Left forelimb (tissue), 1 donor: ENCODE results near the gene GRAMD4.
"Not testable (repeated sequence)": the region's sequence is repeated elsewhere in the genome, so short reads cannot be mapped to it uniquely, and the experiment has no call there.

Experiments used
- DNase-seq: peaks from one replicate; pipeline ENCODE4 v3.0.0-alpha.2; 2018; ENCODE audit warnings: low spot score

Gene GRAMD4

DNA sequence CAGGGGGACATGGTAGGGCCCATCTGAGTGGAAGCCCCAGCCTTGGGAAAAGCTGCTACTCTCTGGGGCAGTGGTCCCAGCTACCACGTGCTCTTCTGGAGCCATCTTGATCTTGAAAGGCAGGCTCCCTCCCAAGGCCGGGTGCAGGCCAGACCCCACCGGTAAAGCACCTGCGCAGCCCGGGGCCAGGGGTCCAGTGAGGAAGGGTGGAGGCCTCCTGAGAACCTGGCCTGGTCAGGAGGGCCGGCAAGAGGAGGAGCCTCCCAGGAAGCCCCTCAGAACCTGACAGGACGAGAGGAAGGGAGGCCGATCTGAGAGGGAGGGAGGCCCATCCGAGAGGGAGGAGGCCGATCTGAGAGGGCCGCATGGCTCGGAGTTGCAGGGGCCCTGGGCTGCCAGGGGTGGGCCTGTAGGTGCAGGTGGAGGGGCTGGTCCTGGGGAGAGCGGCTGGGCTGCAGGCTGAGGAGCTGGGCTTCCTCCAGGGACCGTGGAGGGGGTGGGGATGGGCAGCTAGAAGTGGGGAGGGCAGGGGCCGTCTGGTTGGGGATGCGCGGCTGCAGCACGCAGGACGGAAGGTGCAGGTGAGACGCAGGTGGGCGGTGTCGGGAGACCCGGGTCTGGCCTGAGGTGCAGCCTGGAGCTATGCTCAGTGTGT lies 529 bp downstream of the GRAMD4 start:
- no peak for DNase-seq

DNA sequence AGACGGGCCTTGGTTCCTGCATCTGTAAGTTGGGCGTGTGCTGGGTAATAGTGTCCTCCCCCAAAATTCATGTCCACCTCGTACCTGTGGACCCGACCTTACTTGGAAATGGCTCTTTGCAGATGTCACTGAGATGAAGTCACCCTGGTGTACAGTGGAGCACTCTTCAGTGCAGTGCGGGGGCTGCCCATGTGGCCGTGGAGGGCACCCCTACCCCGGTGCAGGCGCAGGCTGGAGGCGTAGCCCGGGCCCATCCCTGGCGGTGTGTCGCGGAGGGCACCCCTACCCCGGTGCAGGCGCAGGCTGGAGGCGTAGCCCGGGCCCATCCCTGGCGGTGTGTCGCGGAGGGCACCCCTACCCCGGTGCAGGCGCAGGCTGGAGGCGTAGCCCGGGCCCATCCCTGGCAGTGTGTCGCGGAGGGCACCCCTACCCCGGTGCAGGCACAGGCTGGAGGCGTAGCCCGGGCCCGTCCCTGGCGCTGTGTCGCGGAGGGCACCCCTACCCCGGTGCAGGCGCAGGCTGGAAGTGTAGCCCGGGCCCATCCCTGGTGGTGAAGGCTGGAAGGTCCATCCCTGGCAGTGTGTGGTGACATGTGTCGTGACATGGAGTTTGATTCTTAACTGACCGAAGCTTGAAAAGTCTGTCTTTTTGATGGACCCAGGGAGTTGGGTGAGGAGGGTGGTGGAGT lies 1.2 kb downstream of the GRAMD4 start:
- not testable (repeated sequence) for DNase-seq

DNA sequence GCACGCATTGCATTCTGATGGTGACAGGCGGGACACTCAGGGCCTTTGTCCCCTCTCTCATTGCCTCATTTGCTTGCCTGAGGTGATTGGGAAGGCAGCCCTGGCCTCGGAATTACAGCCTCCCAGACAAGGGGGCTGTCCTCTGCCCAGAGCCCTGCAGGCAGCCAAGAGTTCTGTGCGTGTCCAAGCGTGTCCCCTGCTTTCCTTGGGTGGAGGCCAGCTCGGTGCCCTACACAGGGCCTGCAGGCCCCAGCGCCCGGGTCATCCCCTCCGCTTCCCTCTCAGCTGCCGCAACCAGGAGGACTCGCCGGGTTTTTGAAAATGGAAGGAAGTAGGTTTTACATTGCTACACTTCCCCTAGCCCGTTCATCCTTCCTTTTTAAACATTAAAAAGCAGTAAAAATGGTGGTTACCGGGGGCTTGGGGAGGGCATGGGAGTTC lies 1.9 kb downstream of the GRAMD4 start:
- no peak for DNase-seq

DNA sequence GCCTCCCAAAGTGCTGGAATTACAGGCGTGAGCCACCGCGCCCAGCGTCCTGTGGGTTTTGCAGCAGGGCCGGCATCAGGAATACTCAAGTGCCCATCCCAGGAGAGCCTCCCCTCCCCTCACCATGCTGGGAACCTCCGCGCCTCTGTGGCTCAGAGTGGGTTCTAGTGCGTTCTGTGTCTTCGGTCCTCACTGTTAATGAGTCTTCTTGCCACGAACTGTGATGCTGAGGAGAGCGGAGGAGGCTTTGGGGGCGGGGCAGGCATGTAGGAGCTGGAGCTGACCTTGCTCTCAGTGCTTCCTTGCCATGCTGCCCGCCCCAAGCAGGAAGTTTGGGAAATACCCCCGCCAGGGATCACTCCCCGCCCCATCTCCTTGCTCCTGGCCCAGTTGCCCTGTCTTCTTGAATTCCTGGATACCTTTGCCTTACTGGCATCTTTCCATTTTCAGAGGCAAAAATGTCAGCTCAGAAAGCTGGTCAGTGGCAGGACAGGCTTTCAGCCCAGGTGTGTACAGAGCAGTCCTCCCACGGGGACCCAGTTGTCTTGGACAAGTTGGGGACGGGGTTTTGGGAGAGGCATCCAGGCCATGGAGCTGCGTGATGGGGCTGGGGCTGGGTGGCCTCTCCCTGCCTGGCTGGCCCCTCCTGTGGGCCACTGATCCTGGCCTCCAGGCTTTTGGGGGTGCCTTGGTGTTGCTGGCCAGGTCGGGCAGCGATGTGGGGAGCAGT lies 5.1 kb downstream of the GRAMD4 start:
- DNase-seq = no peak

DNA sequence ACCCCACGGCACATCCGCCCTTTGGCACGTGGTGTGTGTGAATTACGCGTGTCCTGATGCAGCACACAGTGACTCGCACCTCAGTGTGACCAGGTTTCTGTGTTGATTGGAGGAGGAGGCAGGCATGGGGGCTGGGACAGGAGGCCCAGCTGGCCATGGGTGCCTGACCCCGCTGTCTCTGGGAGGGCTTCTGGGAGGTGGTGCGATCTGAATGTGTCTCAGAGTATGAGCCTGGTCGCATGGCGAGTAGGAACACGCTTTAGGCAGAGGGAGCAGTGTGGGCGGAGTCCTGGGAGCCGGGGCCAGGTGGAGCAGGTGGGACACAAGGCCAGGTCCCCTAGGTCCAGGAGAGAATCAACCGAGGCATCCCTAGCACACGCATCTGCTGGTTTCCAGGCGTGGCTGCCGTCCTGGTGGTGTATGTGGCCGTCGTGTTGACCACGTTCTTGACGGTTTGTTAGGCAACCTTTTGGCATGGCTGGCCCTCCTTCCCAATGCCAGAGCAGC lies 5.7 kb downstream of the GRAMD4 start:
- DNase-seq = no peak

DNA sequence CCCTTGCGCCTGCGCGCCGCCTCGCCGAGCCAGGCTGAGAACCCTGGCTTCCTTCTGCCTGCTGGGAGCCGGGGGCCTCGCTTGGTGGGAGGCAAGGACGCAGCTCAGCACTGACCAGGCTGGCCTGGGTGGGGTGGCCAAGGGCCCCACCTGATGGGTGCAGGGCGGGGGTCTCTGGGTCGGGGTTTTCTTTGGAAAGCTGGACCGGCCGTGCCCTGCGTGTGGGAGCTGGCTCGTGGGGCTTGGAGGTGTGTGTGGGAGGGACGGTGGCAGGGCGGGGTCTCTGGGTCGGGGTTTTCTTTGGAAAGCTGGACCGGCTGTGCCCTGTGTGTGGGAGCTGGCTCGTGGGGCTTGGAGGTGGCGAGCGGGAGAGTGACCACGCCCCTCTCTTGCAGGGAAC lies 6.2 kb downstream of the GRAMD4 start:
- no peak for DNase-seq

DNA sequence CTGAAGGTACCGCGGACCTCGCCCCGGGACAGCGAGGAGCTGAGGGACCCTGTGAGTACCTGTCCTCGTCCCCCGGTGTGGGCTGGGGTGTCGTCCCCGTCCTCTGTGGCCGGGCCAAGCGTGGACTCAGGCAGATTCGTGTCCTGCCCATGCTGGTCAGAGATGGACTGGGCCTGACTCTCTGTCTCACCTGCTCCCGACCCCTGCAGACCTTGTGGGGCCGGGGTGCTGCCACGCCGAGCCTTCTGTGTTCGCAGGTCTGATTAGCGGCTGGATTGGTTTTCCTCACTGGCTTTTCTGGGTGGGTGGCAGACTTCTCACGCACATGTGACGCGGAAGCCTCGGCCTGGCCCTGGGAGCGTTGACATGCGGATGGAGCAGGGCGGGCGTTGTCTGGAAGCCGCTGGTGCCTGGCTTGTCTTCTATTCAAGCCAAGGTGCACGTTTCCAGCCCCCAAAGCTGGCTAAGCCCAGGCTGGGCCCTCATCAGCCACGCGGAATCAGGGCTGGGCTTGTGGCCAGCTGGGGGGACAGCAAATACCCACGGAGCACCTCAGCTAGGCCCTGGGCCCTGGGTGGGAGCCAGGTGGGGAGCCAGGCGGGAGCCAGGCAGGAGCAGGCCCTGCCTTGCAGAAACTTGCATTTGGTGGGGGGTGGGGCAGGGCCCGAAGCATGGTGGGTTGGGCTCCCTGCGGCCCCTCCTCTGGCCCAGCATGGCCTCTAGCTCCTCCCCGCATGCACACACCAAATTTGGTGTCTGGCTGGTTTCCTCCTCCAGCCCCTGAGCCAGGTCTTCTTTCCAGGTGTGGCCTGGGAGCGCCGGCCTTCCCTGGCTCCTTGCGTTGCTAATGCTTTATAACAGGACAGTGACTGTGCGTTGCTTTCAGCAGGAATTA lies 7.0 kb downstream of the GRAMD4 start:
- no peak for DNase-seq

DNA sequence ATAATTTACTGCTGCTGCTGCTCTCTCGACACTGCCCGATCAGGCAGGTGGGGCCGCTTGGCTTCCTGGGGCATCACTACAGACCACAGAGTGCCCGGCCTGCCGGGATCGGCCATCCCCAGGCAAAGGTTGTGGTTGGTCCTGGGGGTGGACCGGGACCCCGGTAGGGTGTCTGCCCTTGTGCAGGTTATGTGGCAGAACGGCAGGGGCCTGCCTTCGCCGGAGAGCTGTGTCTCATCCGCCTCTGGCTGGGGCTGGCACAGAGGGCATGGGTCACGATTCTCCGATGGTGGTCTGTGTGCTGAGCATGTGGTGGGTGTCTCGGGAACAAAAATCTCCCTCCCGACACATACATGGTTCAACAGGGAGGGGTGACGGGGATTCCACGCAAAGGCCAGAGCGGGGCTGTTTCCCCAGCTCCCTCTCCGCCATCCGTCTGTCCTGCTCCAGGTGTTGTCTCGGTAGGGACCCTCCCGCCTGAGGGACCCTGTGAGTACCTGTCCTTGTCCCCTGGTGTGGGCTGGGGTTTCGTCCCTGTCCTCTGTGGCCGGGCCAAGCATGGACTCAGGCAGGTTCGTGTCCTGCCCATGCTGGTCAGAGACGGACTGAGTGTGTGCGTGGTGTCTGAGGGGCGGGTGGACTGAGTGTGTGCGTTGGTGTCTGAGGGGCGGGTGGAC lies 7.8 kb downstream of the GRAMD4 start:
- no peak for DNase-seq

DNA sequence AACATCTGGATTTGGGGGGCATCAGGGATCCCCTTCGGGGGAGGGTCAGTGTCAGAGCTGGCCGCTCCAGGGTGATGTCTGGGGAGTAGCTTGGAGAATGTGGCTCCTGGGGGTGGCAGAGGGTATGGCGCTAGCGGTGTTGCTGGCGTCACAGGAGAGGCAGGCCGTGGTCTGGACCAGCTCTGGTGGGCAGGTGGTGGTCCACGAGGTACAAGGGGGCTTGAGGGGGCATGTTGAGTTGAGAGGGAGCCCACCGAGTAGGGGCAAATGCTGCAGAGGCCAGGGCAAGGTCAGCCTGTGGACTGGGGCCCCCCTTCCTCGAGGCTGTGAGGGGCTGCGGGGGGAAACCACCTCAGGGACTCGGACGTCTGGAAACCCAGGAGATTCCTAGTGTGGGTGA lies 8.6 kb downstream of the GRAMD4 start:
- DNase-seq = no peak

DNA sequence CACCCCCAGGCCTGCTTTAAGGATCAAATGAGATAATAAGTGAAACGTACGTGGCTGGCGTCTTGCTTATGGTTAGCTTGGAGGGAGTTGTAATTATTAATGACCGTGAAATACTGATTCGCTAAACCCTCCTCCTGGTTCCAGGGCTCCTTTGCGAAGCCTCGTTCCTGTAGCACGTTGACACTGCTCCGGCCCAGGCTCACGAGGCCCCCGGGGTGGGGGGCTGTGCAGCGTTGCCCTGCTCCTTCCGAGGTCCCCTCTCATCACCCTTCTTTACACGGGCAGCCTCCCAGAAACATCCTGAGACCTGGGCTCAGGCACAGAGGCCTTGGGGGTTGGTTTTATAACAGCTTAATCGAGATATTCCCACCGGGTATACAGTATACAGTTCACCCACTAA lies 9.1 kb downstream of the GRAMD4 start:
- DNase-seq = no peak

DNA sequence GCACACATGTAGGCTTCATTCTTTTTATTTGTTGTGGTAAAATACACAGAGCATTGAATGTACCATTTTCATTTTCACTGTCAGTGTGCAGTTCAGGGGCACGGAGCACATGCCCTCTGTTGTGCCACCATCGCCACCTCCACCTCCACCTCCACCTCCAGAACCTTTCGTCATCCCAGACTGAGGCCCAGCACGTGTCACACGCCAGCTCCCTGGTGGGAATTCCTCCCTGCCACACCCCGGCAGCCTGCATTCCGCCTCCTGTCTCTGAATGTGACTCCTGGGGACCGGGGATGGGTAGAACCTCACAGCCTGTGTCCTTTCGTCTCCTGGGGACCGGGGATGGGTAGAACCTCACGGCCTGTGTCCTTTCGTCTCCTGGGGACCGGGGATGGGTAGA lies 10.9 kb downstream of the GRAMD4 start:
- no peak for DNase-seq

DNA sequence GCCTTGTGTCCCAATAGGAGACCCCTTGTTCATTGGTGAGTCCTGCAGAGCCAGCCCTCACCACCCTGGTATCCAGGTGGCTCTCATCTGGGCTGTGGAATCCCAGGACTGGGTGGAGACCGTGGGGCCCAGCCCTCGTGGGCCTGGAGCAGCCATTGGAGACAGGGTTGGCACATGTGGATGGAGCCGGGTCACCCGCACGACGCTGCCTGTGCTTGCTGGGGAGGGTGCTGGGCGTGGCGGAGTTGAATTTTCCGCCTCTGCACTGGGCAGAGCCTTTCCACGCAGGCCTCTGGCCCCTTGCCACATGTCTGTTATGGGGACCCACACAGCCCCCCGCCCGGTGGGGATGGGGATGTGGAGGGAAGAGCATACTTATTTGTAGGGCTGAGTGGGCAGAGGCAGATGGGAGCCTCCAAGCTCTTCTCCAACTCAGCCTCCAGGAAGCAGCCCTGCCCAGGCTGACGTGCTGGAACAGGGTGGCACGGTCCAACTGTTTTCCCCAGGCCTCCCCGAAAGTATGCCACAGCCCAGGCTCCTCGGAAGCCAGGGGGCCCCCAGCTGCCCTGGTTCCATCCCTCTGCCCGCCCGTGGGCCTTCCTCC lies 12.6 kb downstream of the GRAMD4 start:
- no peak for DNase-seq

DNA sequence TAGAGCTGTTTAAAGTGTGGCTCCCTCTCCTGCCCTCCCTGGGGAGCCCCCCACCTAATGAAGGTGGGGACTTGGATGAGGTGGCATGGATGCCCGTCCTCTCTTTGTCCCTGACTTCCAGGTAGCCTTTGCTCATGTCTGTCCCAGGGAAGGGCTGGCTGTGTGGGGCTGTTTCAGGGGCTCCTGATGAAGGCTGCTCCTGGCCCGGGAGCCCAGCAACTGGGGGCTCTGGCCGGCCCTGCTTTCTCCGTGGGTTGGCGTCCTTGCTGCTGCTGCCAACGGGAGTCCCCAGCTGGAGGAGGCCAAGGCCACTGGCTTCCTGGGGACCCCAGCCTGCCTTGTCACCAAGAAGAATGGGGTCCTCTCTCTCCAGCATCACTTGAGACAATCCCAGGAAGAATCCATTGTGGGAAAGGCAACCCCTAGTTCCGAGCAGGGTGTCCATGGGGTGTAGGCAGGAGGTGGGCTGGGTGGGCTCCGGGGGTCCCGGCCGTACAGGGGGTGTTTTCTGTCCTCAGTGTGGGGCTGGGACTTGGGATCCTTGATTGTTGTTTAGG lies 13.2 kb downstream of the GRAMD4 start:
- DNase-seq = no peak

DNA sequence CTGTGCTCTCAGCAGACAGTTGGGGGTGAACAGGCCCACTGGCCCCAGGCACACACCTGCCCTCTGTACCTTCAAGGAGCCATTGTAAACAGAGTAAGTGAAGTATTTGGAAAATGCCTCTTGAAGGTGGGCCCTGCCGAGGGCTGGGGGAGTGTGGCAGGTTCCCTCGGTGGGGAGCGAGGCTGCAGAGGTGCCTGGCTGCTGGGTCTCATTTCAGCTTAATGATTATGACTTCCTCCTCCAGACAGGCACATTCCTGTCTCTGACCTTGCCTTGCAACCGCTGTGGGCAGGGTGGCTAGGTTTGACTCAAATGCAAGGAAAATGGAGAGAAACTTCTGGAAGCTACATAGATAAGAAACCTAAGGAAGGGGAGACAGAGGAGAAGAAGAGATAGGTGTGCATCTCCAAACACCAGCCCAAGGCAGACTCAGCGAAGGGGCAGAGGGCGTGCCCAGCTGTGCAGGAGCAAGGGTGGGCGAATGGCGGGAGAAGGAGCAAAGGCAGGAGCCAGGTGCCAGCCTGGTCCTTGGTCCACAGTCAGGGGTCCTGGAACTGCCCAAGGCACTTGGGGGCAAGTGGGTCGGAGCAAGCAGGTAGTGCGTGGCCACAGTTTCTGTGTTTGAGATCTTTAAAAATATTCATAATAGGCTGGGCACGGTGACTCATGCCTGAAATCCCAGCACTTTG lies 14.0 kb downstream of the GRAMD4 start:
- DNase-seq = no peak

DNA sequence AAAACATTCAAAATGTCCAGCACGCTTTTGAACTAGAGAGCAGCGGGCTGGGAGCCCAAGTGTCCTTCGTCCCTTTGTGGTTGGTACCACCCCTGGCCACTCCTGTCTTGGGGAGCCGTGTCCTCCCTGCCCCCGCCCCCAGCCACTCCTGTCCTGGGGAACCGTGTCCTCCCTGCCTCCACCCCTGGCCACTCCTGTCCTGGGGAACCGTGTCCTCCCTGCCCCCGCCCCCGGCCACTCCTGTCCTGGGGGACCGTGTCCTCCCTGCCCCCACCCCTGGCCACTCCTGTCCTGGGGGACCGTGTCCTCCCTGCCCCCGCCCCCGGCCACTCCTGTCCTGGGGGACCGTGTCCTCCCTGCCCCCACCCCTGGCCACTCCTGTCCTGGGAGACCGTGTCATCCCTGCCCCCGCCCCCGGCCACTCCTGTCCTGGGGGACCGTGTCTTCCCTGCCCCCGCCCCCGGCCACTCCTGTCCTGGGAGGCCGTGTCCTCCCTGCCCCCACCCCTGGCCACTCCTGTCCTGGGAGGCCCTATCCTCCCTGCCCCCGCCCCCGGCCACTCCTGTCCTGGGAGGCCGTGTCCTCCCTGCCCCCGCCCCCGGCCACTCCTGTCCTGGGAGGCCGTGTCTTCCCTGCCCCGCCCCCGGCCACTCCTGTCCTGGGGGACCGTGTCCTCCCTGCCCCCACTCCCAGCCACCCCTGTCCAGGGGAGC lies 14.9 kb downstream of the GRAMD4 start:
- not testable (repeated sequence) for DNase-seq

DNA sequence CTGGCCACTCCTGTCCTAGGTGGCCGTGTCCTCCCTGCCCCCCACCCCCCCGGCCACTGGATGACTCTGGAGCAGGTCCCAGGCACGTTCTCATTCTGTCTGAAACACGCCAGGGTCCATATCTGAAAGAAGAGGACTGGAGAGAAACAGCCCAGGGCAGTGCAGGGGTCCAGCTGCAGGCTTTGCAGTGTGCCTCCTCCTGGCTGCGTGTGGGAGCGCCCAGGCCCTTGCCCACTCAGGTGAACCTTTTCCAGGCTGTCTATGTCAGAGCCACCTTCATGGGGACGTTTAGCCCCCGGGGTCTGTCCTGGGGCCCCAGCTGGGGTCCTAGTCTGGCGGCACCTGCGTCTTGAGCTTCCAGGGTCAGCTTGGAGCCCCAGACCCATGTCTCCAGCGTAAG lies 15.6 kb downstream of the GRAMD4 start:
- DNase-seq = no peak

DNA sequence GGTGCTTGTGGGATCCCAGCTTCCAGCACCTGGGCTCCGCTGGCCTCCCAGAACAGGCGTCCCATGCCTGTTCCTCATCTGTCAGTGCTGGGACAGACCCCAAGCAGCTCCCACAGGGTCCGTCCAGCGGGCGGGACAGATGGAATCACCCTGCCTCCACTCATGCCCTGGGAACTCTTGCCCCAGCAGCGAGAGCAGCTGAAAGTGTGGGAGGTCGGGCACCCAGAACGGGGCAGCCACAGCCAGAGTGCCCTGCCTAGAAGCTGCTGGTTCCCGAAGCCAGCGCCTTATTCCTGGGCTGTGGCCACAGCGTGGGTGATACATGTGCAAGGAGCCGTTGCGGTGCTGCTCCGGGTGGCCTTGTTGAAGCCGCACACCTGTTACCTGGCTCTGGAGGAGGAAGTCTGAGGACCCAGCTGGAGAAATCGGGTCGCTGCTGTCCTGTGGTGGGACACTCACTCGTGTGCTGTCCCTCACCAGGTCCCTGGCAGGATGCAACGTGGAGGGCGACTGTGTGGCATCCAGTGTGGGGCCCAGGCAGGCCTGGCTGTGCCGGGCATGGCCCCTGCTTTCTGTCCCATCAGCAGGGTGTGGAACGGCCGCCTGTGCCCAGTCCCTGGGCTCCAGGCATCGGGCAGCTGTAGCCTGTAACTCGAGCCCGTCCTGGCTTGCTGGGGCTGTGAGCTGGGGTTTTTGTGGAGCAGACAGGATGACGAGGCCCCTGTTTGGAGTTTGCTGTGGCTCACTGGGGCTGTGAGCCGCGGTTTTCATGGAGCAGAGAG lies 16.2 kb downstream of the GRAMD4 start:
- DNase-seq = no peak
